Ascending aorta (tissue), 2 donors: ENCODE measurements around the gene KCNJ13. TPM values are rescaled to one million over a fixed set of nuclear protein-coding genes. Genes with fewer than 3 reads are reported as not detected.

ENCODE experiments used
- DNase-seq, 2 donors: peaks; one replicate each; pipeline ENCODE4 v3.0.0-alpha.2; 2019; ENCODE audit warnings: low spot score in 2 of 2
- H3K27ac ChIP-seq, 2 donors: fragments of 200-600 bp; sonication (generic); one replicate each; pipeline ENCODE4 v1.5.1; 2016 to 2017; ENCODE audit warnings: mild to moderate bottlenecking in 1 of 2
- H3K27me3 ChIP-seq: fragments of 200-600 bp; sonication (generic); one replicate; pipeline ENCODE4 v1.5.1; 2017
- H3K36me3 ChIP-seq, 2 donors: fragments of 200-600 bp; sonication (generic); one replicate each; pipeline ENCODE4 v1.5.1; 2016
- H3K4me1 ChIP-seq, 2 donors: fragments of 200-600 bp; sonication (generic); one replicate each; pipeline ENCODE4 v1.5.1; 2016 to 2017; ENCODE audit warnings: mild to moderate bottlenecking in 1 of 2
- H3K4me3 ChIP-seq, 2 donors: fragments of 200-600 bp; sonication (generic); one replicate each; pipeline ENCODE4 v1.5.1; 2016 to 2017; ENCODE audit warnings: mild to moderate bottlenecking in 1 of 2
- H3K9me3 ChIP-seq, 2 donors: fragments of 200-600 bp; sonication (generic); one replicate each; pipeline ENCODE4 v1.5.1; 2016
- intact Hi-C: fragments of 100-400 bp; cut with DNase I; formaldehyde crosslinking; loops from one replicate; pipeline ENCODE4 v1.15.1; 2023
- total RNA-seq: library from RNA; depleted of rRNA; stranded (reverse); fragments of >200 nt; gene quantifications from one replicate; pipeline ENCODE4 v1.1.0, GENCODE V29; 2016
- TF ChIP-seq, protein P1 (sequence below), 3 experiments: fragments of 200-600 bp in 2 of 3; fragments of 450-650 bp in 1 of 3; sonication (generic) in 2 of 3; IDR thresholded peaks; one replicate each; pipeline ENCODE4 v1.5.1; 2016 to 2019; ENCODE audit warnings: antibody characterized with exemption in 3 of 3, mild to moderate bottlenecking in 1 of 3, moderate library complexity in 1 of 3

The KCNJ13 gene
- total RNA-seq, 1 donor from 2014 or later, result not detected

DNA sequence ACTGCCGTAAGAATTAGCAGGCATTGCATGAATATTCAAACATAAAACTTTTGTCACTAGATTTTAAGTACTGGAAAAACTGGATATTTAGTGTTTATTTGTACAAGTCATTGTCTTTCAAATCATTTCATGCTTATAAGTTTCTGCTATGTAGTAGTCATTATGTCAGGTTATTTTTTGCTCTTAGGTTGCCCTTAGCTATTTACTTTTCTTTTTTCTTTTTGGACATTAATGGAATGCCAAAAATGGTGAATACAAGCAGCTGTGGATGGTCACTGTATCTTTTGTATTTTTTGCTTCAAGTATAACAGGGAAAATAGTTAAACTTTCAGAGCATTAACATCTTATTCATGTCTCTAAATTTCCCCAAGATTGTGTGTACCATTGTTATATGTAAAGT, 18.6 kb upstream of the KCNJ13 start:
- Histone ChIP-seq H3K27ac (no peak overlapping the region), H3K9me3 (no peaks in the 10 kb centered on the region), H3K36me3 (peaks cover 53 to 76% of the 10 kb centered on the region in 2 donors), H3K4me3 (no peak overlapping the region), H3K27me3 (no peaks in the 10 kb centered on the region), H3K4me1 (no peaks in the 10 kb centered on the region)
- TF ChIP-seq, protein P1, sequence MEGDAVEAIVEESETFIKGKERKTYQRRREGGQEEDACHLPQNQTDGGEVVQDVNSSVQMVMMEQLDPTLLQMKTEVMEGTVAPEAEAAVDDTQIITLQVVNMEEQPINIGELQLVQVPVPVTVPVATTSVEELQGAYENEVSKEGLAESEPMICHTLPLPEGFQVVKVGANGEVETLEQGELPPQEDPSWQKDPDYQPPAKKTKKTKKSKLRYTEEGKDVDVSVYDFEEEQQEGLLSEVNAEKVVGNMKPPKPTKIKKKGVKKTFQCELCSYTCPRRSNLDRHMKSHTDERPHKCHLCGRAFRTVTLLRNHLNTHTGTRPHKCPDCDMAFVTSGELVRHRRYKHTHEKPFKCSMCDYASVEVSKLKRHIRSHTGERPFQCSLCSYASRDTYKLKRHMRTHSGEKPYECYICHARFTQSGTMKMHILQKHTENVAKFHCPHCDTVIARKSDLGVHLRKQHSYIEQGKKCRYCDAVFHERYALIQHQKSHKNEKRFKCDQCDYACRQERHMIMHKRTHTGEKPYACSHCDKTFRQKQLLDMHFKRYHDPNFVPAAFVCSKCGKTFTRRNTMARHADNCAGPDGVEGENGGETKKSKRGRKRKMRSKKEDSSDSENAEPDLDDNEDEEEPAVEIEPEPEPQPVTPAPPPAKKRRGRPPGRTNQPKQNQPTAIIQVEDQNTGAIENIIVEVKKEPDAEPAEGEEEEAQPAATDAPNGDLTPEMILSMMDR (IDR thresholded peaks at IDR 0.05), result no peak
- DNase-seq, result no peak
- intact Hi-C loops, result no loop called here

DNA sequence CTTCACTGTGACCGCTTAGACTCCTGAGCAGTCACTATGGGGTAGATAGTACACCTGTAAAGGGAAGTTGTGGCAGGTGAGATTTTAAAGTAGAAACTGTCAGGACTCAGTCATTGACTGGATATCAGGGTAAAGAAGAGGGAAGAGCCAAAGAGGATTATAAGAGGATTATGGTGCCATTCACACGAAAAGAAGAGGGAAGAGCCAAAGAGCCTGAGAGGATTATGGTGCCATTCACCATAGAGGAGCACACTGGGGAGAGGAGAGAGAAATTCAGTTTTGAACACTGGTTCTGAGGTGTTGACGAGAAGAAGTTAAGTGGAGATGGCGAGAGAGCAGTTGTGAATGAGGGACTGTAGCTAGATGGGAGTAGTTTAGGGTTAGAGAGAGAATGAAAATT, 16.9 kb upstream of the KCNJ13 start:
- TF ChIP-seq, protein P1 (IDR thresholded peaks at IDR 0.05), result no peak
- intact Hi-C loops, result no loop called here
- H3K36me3 ChIP-seq, result peaks cover 58 to 75% of the 10 kb centered on the region in 2 donors
- H3K27me3 ChIP-seq, result no peaks in the 10 kb centered on the region
- no peaks in the 10 kb centered on the region for H3K4me1 ChIP-seq
- no peaks in the 10 kb centered on the region for H3K9me3 ChIP-seq
- H3K27ac ChIP-seq, result no peak overlapping the region
- H3K4me3 ChIP-seq, result no peak overlapping the region
- no peak for DNase-seq

DNA sequence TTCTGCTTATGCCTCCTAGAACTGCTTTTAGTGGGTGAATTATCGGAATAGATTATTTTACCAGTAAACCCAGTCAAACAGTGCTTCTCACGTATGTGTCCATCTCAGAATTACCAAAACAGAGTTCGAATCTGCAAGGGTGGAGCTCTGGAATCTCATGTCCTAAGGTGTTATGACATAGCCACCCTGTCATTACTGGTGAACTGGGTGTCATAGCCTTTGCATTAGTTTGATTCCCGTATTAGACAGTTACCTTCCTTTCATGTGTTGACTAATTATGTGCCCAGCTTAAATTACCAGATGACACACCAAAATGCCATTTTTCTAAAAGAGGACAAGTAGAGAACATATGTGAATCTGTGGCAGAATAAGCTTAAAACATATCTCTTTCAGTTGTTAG, 15.2 kb upstream of the KCNJ13 start:
- Histone ChIP-seq H3K36me3 (peaks cover 63 to 75% of the 10 kb centered on the region in 2 donors), H3K27me3 (no peaks in the 10 kb centered on the region), H3K27ac (no peak overlapping the region), H3K4me3 (no peak overlapping the region), H3K4me1 (no peaks in the 10 kb centered on the region), H3K9me3 (no peaks in the 10 kb centered on the region)
- DNase-seq, result no peak
- TF ChIP-seq, protein P1 (IDR thresholded peaks at IDR 0.05), result no peak
- intact Hi-C loops, result no loop called here

DNA sequence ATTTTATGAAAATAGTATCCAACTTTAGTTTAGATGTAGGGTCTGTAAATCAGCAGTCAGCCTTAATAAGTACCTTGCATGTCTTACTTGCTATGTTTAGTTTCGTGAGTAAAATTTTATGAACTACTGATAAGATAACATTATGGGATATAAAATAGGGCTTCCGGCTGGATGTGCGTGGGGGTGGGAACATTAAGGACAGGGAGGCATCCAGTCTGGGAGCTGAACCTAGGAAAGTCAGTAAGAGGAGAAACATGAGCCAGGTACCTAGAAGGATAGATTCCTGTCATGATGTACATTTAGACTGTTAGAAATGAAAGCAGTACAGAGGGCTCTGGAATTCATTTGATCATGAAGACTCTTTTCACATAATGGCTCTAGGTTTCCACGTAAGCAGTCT, 12.7 kb upstream of the KCNJ13 start:
- TF ChIP-seq, protein P1 (IDR thresholded peaks at IDR 0.05), result no peak
- peaks cover 55 to 58% of the 10 kb centered on the region in 2 donors for H3K36me3 ChIP-seq
- no peak overlapping the region for H3K4me3 ChIP-seq
- H3K4me1 ChIP-seq, result no peaks in the 10 kb centered on the region
- no peak overlapping the region for H3K27ac ChIP-seq
- H3K9me3 ChIP-seq, result no peaks in the 10 kb centered on the region
- intact Hi-C loops, result no loop called here
- DNase-seq, result no peak
- H3K27me3 ChIP-seq, result no peaks in the 10 kb centered on the region

DNA sequence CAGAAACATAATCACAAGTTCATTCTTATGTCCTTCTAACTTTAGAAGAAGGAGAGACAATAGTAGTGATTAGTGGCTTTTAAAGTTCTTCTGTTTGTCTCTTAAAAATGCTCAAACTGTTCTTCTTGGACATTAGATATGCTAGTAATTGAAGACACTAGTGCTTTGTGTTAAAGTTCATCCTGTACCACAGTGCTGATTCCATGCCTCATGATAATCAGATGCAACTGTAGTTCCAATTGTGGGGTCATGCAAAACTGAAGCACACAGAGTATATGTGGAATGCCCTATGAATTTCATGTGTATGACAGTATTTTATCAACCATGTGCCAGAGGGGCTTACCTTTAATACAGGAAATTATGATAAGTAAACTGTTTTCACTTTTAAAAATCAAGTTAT, 11.4 kb upstream of the KCNJ13 start:
- DNase-seq, result no peak
- peaks cover 47 to 51% of the 10 kb centered on the region in 2 donors for H3K36me3 ChIP-seq
- no peaks in the 10 kb centered on the region for H3K4me1 ChIP-seq
- no peaks in the 10 kb centered on the region for H3K27me3 ChIP-seq
- no peak overlapping the region for H3K27ac ChIP-seq
- TF ChIP-seq, protein P1 (IDR thresholded peaks at IDR 0.05), result no peak
- no peaks in the 10 kb centered on the region for H3K9me3 ChIP-seq
- intact Hi-C loops, result no loop called here
- H3K4me3 ChIP-seq, result no peak overlapping the region

DNA sequence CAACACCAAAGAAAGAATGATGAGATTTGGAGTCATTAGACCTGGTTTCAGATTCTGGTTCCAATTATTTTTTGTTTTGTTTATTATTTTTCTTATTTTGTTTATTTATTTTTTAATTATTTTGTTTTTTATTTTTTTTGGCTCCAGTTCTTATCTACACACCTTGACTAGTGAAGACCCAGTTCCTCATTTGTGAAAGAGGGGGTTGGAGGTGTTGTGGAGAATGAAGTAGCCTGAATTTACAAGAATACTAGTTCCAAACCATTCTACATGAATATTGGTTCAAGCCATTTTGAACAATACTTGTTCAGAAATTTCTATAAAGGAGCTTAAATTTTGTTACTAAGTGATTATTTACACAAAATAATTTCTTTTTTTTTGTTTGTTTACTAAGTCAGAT, 6.9 kb upstream of the KCNJ13 start:
- no peak overlapping the region for H3K27ac ChIP-seq
- H3K36me3 ChIP-seq, result peaks cover 16 to 19% of the 10 kb centered on the region in 2 donors
- intact Hi-C loops, result no loop called here
- H3K4me3 ChIP-seq, result no peak overlapping the region
- TF ChIP-seq, protein P1 (IDR thresholded peaks at IDR 0.05), result no peak
- DNase-seq, result no peak
- H3K9me3 ChIP-seq, result no peaks in the 10 kb centered on the region
- no peaks in the 10 kb centered on the region for H3K4me1 ChIP-seq
- no peaks in the 10 kb centered on the region for H3K27me3 ChIP-seq
